SK-N-SH (cell line): Measurements from ENCODE around the gene EOMES. TPM values are rescaled to one million over a fixed set of nuclear protein-coding genes. Genes with fewer than 3 reads are reported as not detected.

Experiments used
- CTCF ChIA-PET: fragments of 300-600, 350-600 bp; formaldehyde crosslinking; extraction: SDS; loops from one replicate; lab custom pipeline; 2021; lab: Yijun Ruan, JAX
- POLR2A ChIA-PET: fragments of 350-600 bp; sonication (Branson Sonifier 250); formaldehyde crosslinking; extraction: SDS; loops from one replicate; lab custom pipeline; 2020; ENCODE audit warnings: antibody characterized with exemption, inconsistent platforms; lab: Yijun Ruan, JAX
- DNase-seq: peaks from one replicate; pipeline ENCODE4 v3.0.0; 2012
- H2AFZ ChIP-seq: fragments of 200-600 bp; sonication (generic); 2 replicates; pipeline ENCODE4 v1.8.1; 2016; ENCODE audit warnings: antibody characterized with exemption, mild to moderate bottlenecking, low read depth
- H3F3A ChIP-seq: fragments of 200-600 bp; sonication (generic); replicated peaks from 2 replicates; pipeline ENCODE3; 2016; ENCODE audit warnings: antibody characterized with exemption, mild to moderate bottlenecking; ENCODE audit not compliant: insufficient read depth
- H3K27ac ChIP-seq, 2 experiments: fragments of 200-500 bp in 1 of 2; fragments of 200-600 bp in 1 of 2; sonication (Bioruptor generic) in 1 of 2; sonication (generic), shearing (Covaris generic) in 1 of 2; 2 replicates each; pipeline versions ENCODE4 v1.5.1 to v1.6.1; 2014 to 2016; ENCODE audit warnings: low read depth in 2 of 2, inconsistent platforms in 1 of 2, low read length in 1 of 2, mild to moderate bottlenecking in 1 of 2, mixed read lengths in 1 of 2
- H3K27me3 ChIP-seq: fragments of 200-600 bp; sonication (generic), shearing (Covaris generic); 2 replicates; pipeline ENCODE4 v1.6.1; 2016; ENCODE audit warnings: mixed run types; ENCODE audit not compliant: insufficient read depth
- H3K36me3 ChIP-seq, 2 experiments: fragments of 200-500 bp in 1 of 2; fragments of 200-600 bp in 1 of 2; sonication (Bioruptor generic) in 1 of 2; sonication (generic) in 1 of 2; replicated peaks in 1 of 2; 2 replicates each; pipeline versions ENCODE3 to v1.5.1; 2014 to 2016; ENCODE audit warnings: low read length in 1 of 2, mild to moderate bottlenecking in 1 of 2; ENCODE audit not compliant: insufficient read depth in 2 of 2, control insufficient read depth in 1 of 2
- H3K4me1 ChIP-seq, 2 experiments: fragments of 200-500 bp in 1 of 2; fragments of 200-600 bp in 1 of 2; sonication (Bioruptor generic) in 1 of 2; sonication (generic), shearing (Covaris generic) in 1 of 2; 2 replicates each; pipeline versions ENCODE4 v1.5.1 to v1.6.1; 2014 to 2016; ENCODE audit warnings: low read depth in 1 of 2, low read length in 1 of 2, mixed run types in 1 of 2; ENCODE audit not compliant: insufficient read depth in 2 of 2, control insufficient read depth in 1 of 2
- H3K4me2 ChIP-seq: fragments of 200-600 bp; sonication (generic), shearing (Covaris generic); 2 replicates; pipeline ENCODE4 v1.6.1; 2017; ENCODE audit warnings: mixed run types
- H3K4me3 ChIP-seq, 2 experiments: fragments of 200-500 bp in 1 of 2; fragments of 200-600 bp in 1 of 2; sonication (Bioruptor generic) in 1 of 2; sonication (generic), shearing (Covaris generic) in 1 of 2; 2 replicates each; pipeline versions ENCODE4 v1.5.1 to v1.8.1; 2014 to 2016; ENCODE audit warnings: low read depth in 2 of 2, inconsistent platforms in 1 of 2, low read length in 1 of 2, mild to moderate bottlenecking in 1 of 2, mixed read lengths in 1 of 2, moderate library complexity in 1 of 2
- H3K79me2 ChIP-seq: fragments of 200-600 bp; sonication (generic); 2 replicates; pipeline ENCODE4 v1.8.1; 2017; ENCODE audit warnings: mild to moderate bottlenecking; ENCODE audit not compliant: insufficient read depth
- H3K9ac ChIP-seq: fragments of 200-600 bp; sonication (generic); 2 replicates; pipeline ENCODE4 v1.6.1; 2017; ENCODE audit warnings: mixed run types
- H3K9me2 ChIP-seq: fragments of 200-600 bp; sonication (generic); 2 replicates; pipeline ENCODE4 v1.6.1; 2017; ENCODE audit warnings: mixed run types
- H3K9me3 ChIP-seq: fragments of 200-600 bp; sonication (generic); 2 replicates; pipeline ENCODE4 v1.6.1; 2017; ENCODE audit warnings: mixed run types, mild to moderate bottlenecking, moderate library complexity
- H4K20me1 ChIP-seq: fragments of 200-600 bp; sonication (generic); 2 replicates; pipeline ENCODE4 v1.6.1; 2017; ENCODE audit warnings: mild to moderate bottlenecking, mixed run types; ENCODE audit not compliant: insufficient read depth
- CHD2 ChIP-seq: fragments of 150-350 bp; IDR thresholded peaks from 2 replicates; pipeline ENCODE4 v1.6.1; 2018; ENCODE audit warnings: low read length; ENCODE audit not compliant: partially characterized antibody
- CTCF ChIP-seq: fragments of 200-600 bp; sonication (generic); IDR thresholded peaks from 2 replicates; pipeline ENCODE4 v1.6.1; 2017; ENCODE audit warnings: antibody characterized with exemption, mild to moderate bottlenecking, moderate library complexity
- ELF1 ChIP-seq: IDR thresholded peaks from 2 replicates; pipeline ENCODE4 v1.4.0; 2012
- EZH2phosphoT487 ChIP-seq: fragments of 200-600 bp; sonication (generic); IDR thresholded peaks from 2 replicates; pipeline ENCODE4 v1.6.1; 2017; ENCODE audit warnings: low read depth, mixed run types, mild to moderate bottlenecking, antibody characterized with exemption, moderate library complexity, borderline replicate concordance
- FOXM1 ChIP-seq: IDR thresholded peaks from 2 replicates; pipeline ENCODE4 v1.4.0; 2012; ENCODE audit warnings: low read depth, mild to moderate bottlenecking
- JUND ChIP-seq: IDR thresholded peaks from 2 replicates; pipeline ENCODE4 v1.4.0; 2012
- MEF2A ChIP-seq: IDR thresholded peaks from 2 replicates; pipeline ENCODE4 v1.4.0; 2012; ENCODE audit warnings: low read depth, borderline replicate concordance
- MXI1 ChIP-seq: IDR thresholded peaks from 2 replicates; pipeline ENCODE4 v1.6.1; 2012; ENCODE audit warnings: mild to moderate bottlenecking, low read depth, low read length, improper control_type of control experiment
- NFIC ChIP-seq: IDR thresholded peaks from 2 replicates; pipeline ENCODE4 v1.4.0; 2012; ENCODE audit warnings: borderline replicate concordance
- NRF1 ChIP-seq: IDR thresholded peaks from 2 replicates; pipeline ENCODE4 v1.6.1; 2012; ENCODE audit warnings: low read depth, mild to moderate bottlenecking, low read length
- PBX3 ChIP-seq: IDR thresholded peaks from 2 replicates; pipeline ENCODE4; 2012
- POLR2AphosphoS5 ChIP-seq: IDR thresholded peaks from 2 replicates; pipeline ENCODE4 v1.6.1; 2012; ENCODE audit warnings: low read depth, low read length
- RAD21 ChIP-seq: IDR thresholded peaks from 2 replicates; pipeline ENCODE4 v1.6.1; 2012; ENCODE audit warnings: mild to moderate bottlenecking, low read length
- REST ChIP-seq: IDR thresholded peaks from 2 replicates; pipeline ENCODE4 v1.6.1; 2012; ENCODE audit warnings: mild to moderate bottlenecking, low read depth, low read length, moderate library complexity
- RXRA ChIP-seq: IDR thresholded peaks from 2 replicates; pipeline ENCODE4 v1.4.0; 2012; ENCODE audit warnings: low read depth, mild to moderate bottlenecking, borderline replicate concordance
- SIN3A ChIP-seq: IDR thresholded peaks from 2 replicates; pipeline ENCODE4 v1.6.1; 2012; ENCODE audit warnings: low read depth, mild to moderate bottlenecking, low read length, moderate library complexity, borderline replicate concordance
- SMC3 ChIP-seq: IDR thresholded peaks from 2 replicates; pipeline ENCODE4 v1.6.1; 2012; ENCODE audit warnings: low read depth, low read length, improper control_type of control experiment
- TAF1 ChIP-seq: IDR thresholded peaks from 2 replicates; pipeline ENCODE4 v1.6.1; 2012; ENCODE audit warnings: low read depth, mild to moderate bottlenecking, low read length, moderate library complexity, borderline replicate concordance
- TCF12 ChIP-seq: IDR thresholded peaks from 2 replicates; pipeline ENCODE4 v1.4.0; 2012
- USF1 ChIP-seq: IDR thresholded peaks from 2 replicates; pipeline ENCODE4 v1.4.0; 2012; ENCODE audit warnings: low read depth, borderline replicate concordance
- WGBS: methylation state at CpG from one replicate; pipeline ENCODE4 v1.1.6; 2017; ENCODE audit warnings: low lambda C conversion rate; 5-methylcytosine and 5-hydroxymethylcytosine counted together
- polyA plus RNA-seq, 3 experiments: library from polyadenylated mRNA; depleted of rRNA; stranded (reverse); fragments of >200 nt; gene quantifications; 2 replicates each; pipeline ENCODE4 v1.2.3, GENCODE V29; 2012

EOMES gene
- polyA plus RNA-seq, 1 of the 3 experiments (the other 2 are of a cell fraction) = not detected

GRCh38 chr3:27717200-27717852, 4.8 kb downstream of the EOMES start:
- POLR2A ChIA-PET = no interaction called here
- H3K4me3 ChIP-seq = no peak overlapping the region
- H4K20me1 ChIP-seq = no peaks in the 10 kb centered on the region
- no peaks in the 10 kb centered on the region for H3K36me3 ChIP-seq
- no peaks in the 10 kb centered on the region for H3K9me2 ChIP-seq
- H3K27ac ChIP-seq = no peak overlapping the region
- H3K79me2 ChIP-seq = no peaks in the 10 kb centered on the region
- no peak overlapping the region for H3K9ac ChIP-seq
- DNase-seq = no peak
- no peak overlapping the region for H2AFZ ChIP-seq
- H3F3A ChIP-seq = no peaks in the 10 kb centered on the region
- H3K4me1 ChIP-seq = peaks cover 0 to 22% of the 10 kb centered on the region in 2 experiments; a peak in 2 of 4 replicates
- no peak for TF ChIP-seq CHD2
- TF ChIP-seq RXRA = no peak
- no peak for TF ChIP-seq FOXM1
- no peak for TF ChIP-seq USF1
- no peak for TF ChIP-seq TAF1
- no peak for TF ChIP-seq ELF1
- no peak for TF ChIP-seq CTCF
- no peak for TF ChIP-seq SIN3A
- TF ChIP-seq MEF2A = no peak
- TF ChIP-seq PBX3 = no peak
- TF ChIP-seq REST = no peak
- TF ChIP-seq RAD21 = no peak
- no peak for TF ChIP-seq TCF12
- no peak for TF ChIP-seq EZH2phosphoT487
- no peak for TF ChIP-seq SMC3
- TF ChIP-seq NFIC = no peak
- no peak for TF ChIP-seq MXI1
- no peak for TF ChIP-seq POLR2AphosphoS5
- TF ChIP-seq JUND = no peak
- no peak for TF ChIP-seq NRF1
- TF ChIP-seq, all 33 proteins: peak for 0
- Histone ChIP-seq H3K27me3 (peaks cover 88% of the 10 kb centered on the region), H3K9me3 (no peaks in the 10 kb centered on the region), H3K4me2 (no peak overlapping the region)
- WGBS = 31% methylated on average over 16 of the region's 16 CpGs
- CTCF ChIA-PET = interaction anchor here (1.3 kb wide), 1 partner anchor 10 kb away, joined by 3 read pairs; no protein-coding TSS in a partner anchor
